Endothelial cell of umbilical vein (primary cell): ENCODE measurements around the gene ABI2.

ENCODE experiments used
- EZH2 ChIP-seq: IDR thresholded peaks from 2 replicates; pipeline ENCODE4 v1.6.1; 2012; ENCODE audit warnings: borderline replicate concordance, low read depth, mild to moderate bottlenecking, moderate library complexity, low read length, inconsistent platforms; ENCODE audit not compliant: severe bottlenecking
- MYC ChIP-seq: IDR thresholded peaks from one replicate; pipeline ENCODE4 v1.6.1; 2011; ENCODE audit warnings: mild to moderate bottlenecking, low read depth, low read length
- POLR2A ChIP-seq: IDR thresholded peaks from 2 replicates; pipeline ENCODE4 v1.6.1; 2012; ENCODE audit warnings: low read depth, mild to moderate bottlenecking, control low read depth, low read length
- POLR2AphosphoS5 ChIP-seq: IDR thresholded peaks from 2 replicates; pipeline ENCODE4 v1.6.1; 2012; ENCODE audit warnings: low read depth, mild to moderate bottlenecking, control low read depth, low read length, moderate library complexity; ENCODE audit not compliant: insufficient read depth
- TF ChIP-seq, protein P1 (sequence below), 2 donors: IDR thresholded peaks; 1 replicate in 1 of 2; 2 replicates in 1 of 2; pipeline ENCODE4 v1.5.1; 2011; ENCODE audit warnings: low read length in 2 of 2, mild to moderate bottlenecking in 2 of 2, moderate library complexity in 2 of 2, control low read depth in 1 of 2, inconsistent platforms in 1 of 2, low read depth in 1 of 2; ENCODE audit not compliant: insufficient read depth in 1 of 2; ENCODE audit errors: extremely low read depth in 1 of 2
- TF ChIP-seq, protein P2 (sequence below): IDR thresholded peaks from 2 replicates; pipeline ENCODE4 v1.6.1; 2011; ENCODE audit not compliant: insufficient read depth, insufficient read length

DNA sequence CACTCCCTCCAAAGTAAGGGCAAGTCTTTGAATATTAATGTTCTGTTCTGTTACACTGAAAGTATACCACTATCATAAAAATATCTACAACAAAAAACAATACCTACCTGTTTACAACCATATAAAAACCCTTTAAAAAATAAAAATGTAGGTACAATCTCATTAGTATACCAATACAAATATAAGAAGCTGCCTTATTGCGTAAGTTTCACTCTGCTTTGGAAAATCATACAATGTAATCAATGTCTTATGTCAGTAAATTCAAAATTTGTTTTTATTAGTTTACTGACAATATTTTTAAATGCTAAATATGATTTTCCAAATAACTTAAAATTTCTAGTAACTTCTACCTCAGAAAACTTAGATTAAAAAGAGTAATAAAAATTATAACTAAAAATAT, 134.1 kb downstream of the ABI2 start:
- no peak for TF ChIP-seq POLR2AphosphoS5
- TF ChIP-seq, protein P1, sequence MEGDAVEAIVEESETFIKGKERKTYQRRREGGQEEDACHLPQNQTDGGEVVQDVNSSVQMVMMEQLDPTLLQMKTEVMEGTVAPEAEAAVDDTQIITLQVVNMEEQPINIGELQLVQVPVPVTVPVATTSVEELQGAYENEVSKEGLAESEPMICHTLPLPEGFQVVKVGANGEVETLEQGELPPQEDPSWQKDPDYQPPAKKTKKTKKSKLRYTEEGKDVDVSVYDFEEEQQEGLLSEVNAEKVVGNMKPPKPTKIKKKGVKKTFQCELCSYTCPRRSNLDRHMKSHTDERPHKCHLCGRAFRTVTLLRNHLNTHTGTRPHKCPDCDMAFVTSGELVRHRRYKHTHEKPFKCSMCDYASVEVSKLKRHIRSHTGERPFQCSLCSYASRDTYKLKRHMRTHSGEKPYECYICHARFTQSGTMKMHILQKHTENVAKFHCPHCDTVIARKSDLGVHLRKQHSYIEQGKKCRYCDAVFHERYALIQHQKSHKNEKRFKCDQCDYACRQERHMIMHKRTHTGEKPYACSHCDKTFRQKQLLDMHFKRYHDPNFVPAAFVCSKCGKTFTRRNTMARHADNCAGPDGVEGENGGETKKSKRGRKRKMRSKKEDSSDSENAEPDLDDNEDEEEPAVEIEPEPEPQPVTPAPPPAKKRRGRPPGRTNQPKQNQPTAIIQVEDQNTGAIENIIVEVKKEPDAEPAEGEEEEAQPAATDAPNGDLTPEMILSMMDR (IDR thresholded peaks at IDR 0.05; ENCODE audit: extremely low read depth in 1 of 2, insufficient read depth in 1 of 2, low read depth in 1 of 2, low read length in 2 of 2): no peak
- no peak for TF ChIP-seq POLR2A
- TF ChIP-seq EZH2: no peak
- no peak for TF ChIP-seq MYC
- TF ChIP-seq, protein P2, sequence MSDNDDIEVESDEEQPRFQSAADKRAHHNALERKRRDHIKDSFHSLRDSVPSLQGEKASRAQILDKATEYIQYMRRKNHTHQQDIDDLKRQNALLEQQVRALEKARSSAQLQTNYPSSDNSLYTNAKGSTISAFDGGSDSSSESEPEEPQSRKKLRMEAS: no peak
